Astrocyte (in vitro differentiated cells and primary cell): ENCODE data around the gene EMC1.

ENCODE experiments used
- EZH2 ChIP-seq: IDR thresholded peaks from 2 replicates; pipeline ENCODE4 v1.6.1; 2012; ENCODE audit warnings: mild to moderate bottlenecking, low read length, inconsistent platforms; ENCODE audit not compliant: insufficient read depth
- TF ChIP-seq, protein P1 (sequence below): IDR thresholded peaks from 2 replicates; pipeline ENCODE4 v1.5.1; 2011; ENCODE audit warnings: low read depth, mild to moderate bottlenecking, inconsistent platforms, low read length, moderate library complexity; ENCODE audit not compliant: insufficient read depth

DNA sequence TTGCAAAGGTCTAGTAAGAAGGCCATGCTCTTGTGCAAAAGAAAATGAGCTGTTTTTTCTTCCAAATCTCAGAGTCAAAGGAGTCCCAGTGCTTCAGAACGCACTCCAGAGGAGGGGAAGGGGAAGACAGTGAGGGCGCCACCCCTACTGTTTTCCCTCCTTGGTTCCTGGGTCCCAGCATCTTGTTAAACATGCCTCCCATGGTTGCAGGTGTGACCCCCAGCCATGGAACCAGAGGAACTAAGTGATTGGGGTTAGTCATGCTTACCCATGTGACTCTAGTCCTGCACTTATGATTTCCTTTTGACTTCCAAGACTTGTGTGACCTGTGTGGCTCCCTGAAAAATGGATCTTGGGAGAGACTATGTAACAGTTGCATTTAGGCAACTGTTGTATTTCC, 43.3 kb upstream of the EMC1 start:
- TF ChIP-seq, protein P1, sequence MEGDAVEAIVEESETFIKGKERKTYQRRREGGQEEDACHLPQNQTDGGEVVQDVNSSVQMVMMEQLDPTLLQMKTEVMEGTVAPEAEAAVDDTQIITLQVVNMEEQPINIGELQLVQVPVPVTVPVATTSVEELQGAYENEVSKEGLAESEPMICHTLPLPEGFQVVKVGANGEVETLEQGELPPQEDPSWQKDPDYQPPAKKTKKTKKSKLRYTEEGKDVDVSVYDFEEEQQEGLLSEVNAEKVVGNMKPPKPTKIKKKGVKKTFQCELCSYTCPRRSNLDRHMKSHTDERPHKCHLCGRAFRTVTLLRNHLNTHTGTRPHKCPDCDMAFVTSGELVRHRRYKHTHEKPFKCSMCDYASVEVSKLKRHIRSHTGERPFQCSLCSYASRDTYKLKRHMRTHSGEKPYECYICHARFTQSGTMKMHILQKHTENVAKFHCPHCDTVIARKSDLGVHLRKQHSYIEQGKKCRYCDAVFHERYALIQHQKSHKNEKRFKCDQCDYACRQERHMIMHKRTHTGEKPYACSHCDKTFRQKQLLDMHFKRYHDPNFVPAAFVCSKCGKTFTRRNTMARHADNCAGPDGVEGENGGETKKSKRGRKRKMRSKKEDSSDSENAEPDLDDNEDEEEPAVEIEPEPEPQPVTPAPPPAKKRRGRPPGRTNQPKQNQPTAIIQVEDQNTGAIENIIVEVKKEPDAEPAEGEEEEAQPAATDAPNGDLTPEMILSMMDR: no peak
- TF ChIP-seq EZH2: no peak
